Activated gamma-delta T cell treated with anti-CD3 and anti-CD28 coated beads, Interleukin-2, amount 50 U/mL, for 16 hours (primary cell): ENCODE data around the gene CAMSAP1.
"Not testable (repeated sequence)": the region's sequence is repeated elsewhere in the genome, so short reads cannot be mapped to it uniquely, and the experiment has no call there.

ENCODE experiments used
- DNase-seq: peaks from one replicate; pipeline ENCODE4 v3.0.0-alpha.2; 2020; ENCODE audit warnings: low read depth

CAMSAP1 gene

GRCh38 chr9:135920973-135921585 lies 13.7 kb upstream of the CAMSAP1 start:
- DNase-seq, result no peak

GRCh38 chr9:135920256-135920930 lies 13.0 kb upstream of the CAMSAP1 start:
- no peak for DNase-seq

GRCh38 chr9:135919318-135919890 lies 12.1 kb upstream of the CAMSAP1 start:
- DNase-seq, result no peak

GRCh38 chr9:135916227-135916626 lies 8.9 kb upstream of the CAMSAP1 start:
- not testable (repeated sequence) for DNase-seq

GRCh38 chr9:135914921-135915320 lies 7.6 kb upstream of the CAMSAP1 start:
- DNase-seq, result no peak

- not testable (repeated sequence) for DNase-seq
These were observed 3.9 kb upstream of the CAMSAP1 start for GRCh38 chr9:135911233-135911632.

- DNase-seq, result no peak
These were observed 3.4 kb upstream of the CAMSAP1 start for GRCh38 chr9:135910757-135911156.

GRCh38 chr9:135910216-135910615 lies 2.9 kb upstream of the CAMSAP1 start:
- DNase-seq, result no peak

- DNase-seq, result no peak
These were observed 2.0 kb upstream of the CAMSAP1 start for GRCh38 chr9:135909371-135909770.

- no peak for DNase-seq
These were observed 1.4 kb upstream of the CAMSAP1 start for GRCh38 chr9:135908754-135909204.

- no peak for DNase-seq
These were observed 877 bp upstream of the CAMSAP1 start for GRCh38 chr9:135908093-135908753.

GRCh38 chr9:135907006-135907430 lies 328 bp downstream of the CAMSAP1 start:
- DNase-seq, result no peak

- DNase-seq, result no peak
These were observed 898 bp downstream of the CAMSAP1 start for GRCh38 chr9:135906291-135907005.

- peak; percentile 40 for DNase-seq
These were observed 1.7 kb downstream of the CAMSAP1 start for GRCh38 chr9:135905380-135906258.

GRCh38 chr9:135903786-135904520 lies 3.4 kb downstream of the CAMSAP1 start:
- DNase-seq, result no peak

- DNase-seq, result no peak
These were observed 4.0 kb downstream of the CAMSAP1 start for GRCh38 chr9:135903358-135903656.

- no peak for DNase-seq
These were observed 4.5 kb downstream of the CAMSAP1 start for GRCh38 chr9:135902655-135903357.

GRCh38 chr9:135901826-135902225 lies 5.5 kb downstream of the CAMSAP1 start:
- DNase-seq, result no peak

GRCh38 chr9:135901031-135901758 lies 6.2 kb downstream of the CAMSAP1 start:
- DNase-seq, result no peak
